HCT116 (cell line): ENCODE results near the gene ARHGEF3. TPM values are rescaled to one million over a fixed set of nuclear protein-coding genes. Genes with fewer than 3 reads are reported as not detected.

Experiments used
- ATAC-seq: fragments of 200-7000 bp; cut with Tn5 transposase; 2 replicates; pipeline ENCODE4 v1.9.1; 2020; ENCODE audit warnings: mild to moderate bottlenecking, moderate library complexity
- BruUV-seq: library from RNA; stranded (reverse); fragments of 400-500 nt; replicated peaks from 2 replicates; lab custom pipeline; 2021; lab: Mats Ljungman, UMichigan
- CTCF ChIA-PET: fragments of 300-600 bp; sonication (Branson Sonifier 250); formaldehyde crosslinking; loops from one replicate; lab custom pipeline; 2021; ENCODE audit warnings: antibody characterized with exemption; lab: Charles Lee
- POLR2A ChIA-PET: fragments of 300-600, 350-600 bp; sonication (Branson Sonifier 250); formaldehyde crosslinking; loops from one replicate; lab custom pipeline; 2021; ENCODE audit warnings: antibody characterized with exemption; lab: Charles Lee
- RAD21 ChIA-PET, 2 experiments: fragments of 300-600 bp; sonication (Branson Sonifier 250); formaldehyde crosslinking; loops; one replicate each; lab custom pipeline; 2023; ENCODE audit warnings: low total read pairs in 2 of 2; ENCODE audit not compliant: uncharacterized antibody in 2 of 2, unreplicated experiment in 2 of 2, low non-redundant PET in 1 of 2; lab: Charles Lee
- DNase-seq: peaks from one replicate; pipeline ENCODE4 v3.0.0-alpha.2; 2010; ENCODE audit warnings: low read depth, low spot score
- H2AFZ ChIP-seq: fragments of 200-600 bp; shearing (Covaris generic), sonication (generic); 2 replicates; pipeline ENCODE4 v1.6.1; 2017; ENCODE audit warnings: low read depth, mixed run types, mixed read lengths, antibody characterized with exemption, low read length; ENCODE audit not compliant: poor library complexity, severe bottlenecking
- H3K27ac ChIP-seq: 2 replicates; pipeline ENCODE4 v1.5.1; 2012; ENCODE audit warnings: low read depth, low read length
- H3K27me3 ChIP-seq: fragments of 200-600 bp; sonication (generic); 2 replicates; pipeline ENCODE4 v1.6.1; 2016; ENCODE audit warnings: mixed run types, low read length, mixed read lengths; ENCODE audit not compliant: insufficient read depth
- H3K36me3 ChIP-seq, 2 experiments: fragments of 200-500 bp in 1 of 2; fragments of 200-600 bp in 1 of 2; sonication (Bioruptor generic) in 1 of 2; sonication (generic) in 1 of 2; 2 replicates each; pipeline versions ENCODE4 v1.5.1 to v1.6.1; 2014 to 2016; ENCODE audit warnings: low read length in 2 of 2, inconsistent platforms in 1 of 2, mixed read lengths in 1 of 2, mixed run types in 1 of 2; ENCODE audit not compliant: insufficient read depth in 2 of 2, control insufficient read depth in 1 of 2
- H3K4me1 ChIP-seq, 2 experiments: fragments of 200-600 bp in 1 of 2; sonication (generic) in 1 of 2; 2 replicates each; pipeline versions ENCODE4 v1.5.1 to v1.6.1; 2012 to 2017; ENCODE audit warnings: low read length in 2 of 2, inconsistent platforms in 1 of 2, mild to moderate bottlenecking in 1 of 2, mixed read lengths in 1 of 2, mixed run types in 1 of 2, moderate library complexity in 1 of 2; ENCODE audit not compliant: insufficient read depth in 2 of 2, control insufficient read depth in 1 of 2
- H3K4me2 ChIP-seq: fragments of 200-600 bp; sonication (generic); 2 replicates; pipeline ENCODE4 v1.6.1; 2017; ENCODE audit warnings: mixed run types, low read length, mixed read lengths
- H3K4me3 ChIP-seq, 2 experiments: fragments of 200-600 bp in 1 of 2; sonication (generic) in 1 of 2; replicated peaks in 1 of 2; 2 replicates each; pipeline ENCODE4 v1.5.1; 2011 to 2016; ENCODE audit warnings: low read length in 2 of 2, control low read depth in 1 of 2, low read depth in 1 of 2, mild to moderate bottlenecking in 1 of 2, mixed read lengths in 1 of 2, mixed run types in 1 of 2
- H3K79me2 ChIP-seq: fragments of 200-600 bp; sonication (generic); 2 replicates; pipeline ENCODE4 v1.6.1; 2017; ENCODE audit warnings: mild to moderate bottlenecking, mixed run types, low read length, moderate library complexity, mixed read lengths; ENCODE audit not compliant: insufficient read depth
- H3K9ac ChIP-seq: fragments of 200-600 bp; sonication (generic); 2 replicates; pipeline ENCODE4 v1.6.1; 2016; ENCODE audit warnings: low read length, mixed read lengths
- H3K9me2 ChIP-seq: fragments of 200-600 bp; sonication (generic), shearing (Covaris generic); 2 replicates; pipeline ENCODE4 v1.6.1; 2017; ENCODE audit warnings: mixed run types, mild to moderate bottlenecking, moderate library complexity; ENCODE audit not compliant: insufficient read depth
- H3K9me3 ChIP-seq, 2 experiments: fragments of 200-500 bp in 1 of 2; fragments of 200-600 bp in 1 of 2; sonication (Bioruptor generic) in 1 of 2; sonication (generic) in 1 of 2; 2 replicates each; pipeline ENCODE4 v1.6.1; 2014 to 2017; ENCODE audit warnings: low read length in 2 of 2, mixed read lengths in 2 of 2, inconsistent platforms in 1 of 2, low read depth in 1 of 2, mild to moderate bottlenecking in 1 of 2, mixed run types in 1 of 2, moderate library complexity in 1 of 2; ENCODE audit not compliant: control insufficient read depth in 1 of 2, insufficient read depth in 1 of 2
- H4K20me1 ChIP-seq: fragments of 200-600 bp; sonication (generic), shearing (Covaris generic); 2 replicates; pipeline ENCODE4 v1.6.1; 2017; ENCODE audit warnings: mixed run types, mild to moderate bottlenecking, moderate library complexity; ENCODE audit not compliant: insufficient read depth
- CBX3 ChIP-seq: IDR thresholded peaks from 2 replicates; pipeline ENCODE4 v1.6.1; 2012; ENCODE audit warnings: low read depth
- CEBPB ChIP-seq: IDR thresholded peaks from 2 replicates; pipeline ENCODE4 v1.6.1; 2012; ENCODE audit warnings: low read depth
- EGR1 ChIP-seq: IDR thresholded peaks from 2 replicates; pipeline ENCODE4 v1.6.1; 2012; ENCODE audit warnings: low read depth
- ELF1 ChIP-seq: IDR thresholded peaks from 2 replicates; pipeline ENCODE4 v1.6.1; 2012; ENCODE audit warnings: low read depth, borderline replicate concordance
- EZH2 ChIP-seq: fragments of 200-600 bp; sonication (generic); IDR thresholded peaks from 2 replicates; pipeline ENCODE4 v1.6.1; 2017; ENCODE audit warnings: antibody characterized with exemption, mixed run types
- FOSL1 ChIP-seq: IDR thresholded peaks from 2 replicates; pipeline ENCODE4 v1.6.1; 2012; ENCODE audit warnings: low read depth
- JUND ChIP-seq: IDR thresholded peaks from 2 replicates; pipeline ENCODE4 v1.6.1; 2012
- POLR2AphosphoS5 ChIP-seq: IDR thresholded peaks from 2 replicates; pipeline ENCODE4 v1.6.1; 2011; ENCODE audit warnings: mild to moderate bottlenecking, low read depth, low read length, moderate library complexity
- RAD21 ChIP-seq: IDR thresholded peaks from 2 replicates; pipeline ENCODE4 v1.6.1; 2012; ENCODE audit warnings: low read depth, mild to moderate bottlenecking
- SIN3A ChIP-seq: IDR thresholded peaks from 2 replicates; pipeline ENCODE4 v1.6.1; 2012; ENCODE audit warnings: low read depth
- SRF ChIP-seq: IDR thresholded peaks from 2 replicates; pipeline ENCODE4 v1.6.1; 2012; ENCODE audit warnings: low read depth
- TCF7L2 ChIP-seq: IDR thresholded peaks from 2 replicates; pipeline ENCODE4 v1.7.0; 2011; ENCODE audit warnings: borderline replicate concordance, inconsistent platforms; ENCODE audit not compliant: insufficient read depth, insufficient read length; ENCODE audit errors: extremely low read depth
- YY1 ChIP-seq: IDR thresholded peaks from 2 replicates; pipeline ENCODE4 v1.6.1; 2011; ENCODE audit warnings: low read length, low read depth, moderate library complexity, mild to moderate bottlenecking; ENCODE audit not compliant: insufficient replicate concordance; ENCODE audit errors: extremely low read depth
- ZFX ChIP-seq: fragments of 450-650 bp; IDR thresholded peaks from 2 replicates; pipeline ENCODE4 v1.6.1; 2017
- ZNF274 ChIP-seq: fragments of 200-500 bp; sonication (Bioruptor generic); IDR thresholded peaks from 2 replicates; pipeline ENCODE4 v1.6.1; 2014; ENCODE audit warnings: mild to moderate bottlenecking, low read depth, low read length, inconsistent platforms
- intact Hi-C: fragments of 100-400 bp; cut with micrococcal nuclease; formaldehyde crosslinking; loops from 2 replicates; pipeline ENCODE4 v1.10.0; 2022
- total RNA-seq: library from RNA; stranded (reverse); gene quantifications from one replicate; pipeline ENCODE4 v1.2.1, GENCODE V29; 2021; ENCODE audit not compliant: unreplicated experiment
- TF ChIP-seq, protein P1 (sequence below): IDR thresholded peaks from 2 replicates; pipeline ENCODE4 v1.6.1; 2012; ENCODE audit warnings: low read depth
- TF ChIP-seq, protein P2 (sequence below): IDR thresholded peaks from 2 replicates; pipeline ENCODE4 v1.6.1; 2012
- TF ChIP-seq, protein P3 (sequence below): IDR thresholded peaks from 2 replicates; pipeline ENCODE4 v1.6.1; 2011; ENCODE audit warnings: mild to moderate bottlenecking, low read length, moderate library complexity; ENCODE audit not compliant: insufficient replicate concordance; ENCODE audit errors: extremely low read depth
- TF ChIP-seq, protein P4 (sequence below): IDR thresholded peaks from 2 replicates; pipeline ENCODE4 v1.6.1; 2012

The ARHGEF3 gene
- total RNA-seq, 1 experiment from 2014 or later = 18.1 TPM

DNA sequence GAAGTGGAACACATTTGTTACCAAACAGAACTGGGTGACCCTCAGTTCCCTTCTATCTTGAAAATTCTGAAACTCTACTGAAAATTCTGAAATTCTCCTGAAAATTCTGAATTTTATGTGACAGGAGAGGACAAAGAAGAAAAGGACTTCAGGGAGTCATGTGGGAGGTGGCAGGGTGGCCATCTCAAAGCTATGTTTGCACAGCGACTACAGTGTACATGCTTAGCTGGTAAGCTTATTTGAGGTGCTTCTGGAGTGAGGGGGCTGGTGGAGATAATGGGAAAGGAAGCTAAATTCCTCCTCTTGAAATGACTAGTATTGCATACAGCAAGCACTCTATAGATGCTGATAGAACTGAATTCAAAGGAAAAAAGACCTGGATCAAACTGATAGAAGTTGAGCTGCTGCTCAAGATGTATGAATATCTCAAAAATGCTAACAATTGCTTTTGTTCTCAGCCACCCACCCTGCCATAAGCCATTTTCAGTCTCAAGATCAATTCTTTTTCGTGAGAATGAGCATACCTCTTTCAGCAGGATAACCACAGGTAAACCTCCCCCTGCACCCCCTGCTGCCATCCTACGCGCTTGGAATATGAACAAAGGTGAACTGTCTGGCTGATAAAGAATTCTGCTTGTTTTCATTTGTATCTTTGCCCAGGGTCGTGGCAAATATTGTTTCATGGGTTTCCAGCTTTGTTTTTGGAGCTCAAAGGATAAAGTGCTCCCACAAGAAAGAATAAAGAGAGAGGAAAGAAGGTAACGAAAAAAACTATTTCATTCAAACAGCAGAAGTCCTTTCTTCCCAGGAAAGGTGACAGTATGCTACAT is 16.6 kb upstream of the ARHGEF3 start:
- peak; percentile 37 for DNase-seq
- H3K9me3 ChIP-seq = no peaks in the 10 kb centered on the region
- H3K36me3 ChIP-seq = no peaks in the 10 kb centered on the region
- no peak overlapping the region; the same call in 1 of the 2 replicates for H3K9ac ChIP-seq
- ChIA-PET RAD21 (interaction anchor here in 1 of 2 experiments (0.7 kb wide), 1 partner anchor 135 kb away, joined by 3 read pairs; the partner anchor contains the start of gene TASOR), CTCF (interaction anchor here (1.0 to 2.4 kb wide), 2 partner anchors 17 to 19 kb away, joined by 3 to 8 read pairs; partner anchors contain the start of gene ARHGEF3)
- no peaks in the 10 kb centered on the region for H3K9me2 ChIP-seq
- peak overlapping the region; percentile 42; the same call in 1 of the 2 replicates for H3K27ac ChIP-seq
- H3K4me1 ChIP-seq = peaks cover 36 to 45% of the 10 kb centered on the region in 2 experiments
- intact Hi-C loops = no loop called here
- ATAC-seq = peak; percentile 75
- H3K79me2 ChIP-seq = no peaks in the 10 kb centered on the region
- no peak overlapping the region for H2AFZ ChIP-seq
- TF ChIP-seq EGR1 = no peak
- TF ChIP-seq JUND = no peak
- TF ChIP-seq CBX3 = no peak
- TF ChIP-seq, protein P1, sequence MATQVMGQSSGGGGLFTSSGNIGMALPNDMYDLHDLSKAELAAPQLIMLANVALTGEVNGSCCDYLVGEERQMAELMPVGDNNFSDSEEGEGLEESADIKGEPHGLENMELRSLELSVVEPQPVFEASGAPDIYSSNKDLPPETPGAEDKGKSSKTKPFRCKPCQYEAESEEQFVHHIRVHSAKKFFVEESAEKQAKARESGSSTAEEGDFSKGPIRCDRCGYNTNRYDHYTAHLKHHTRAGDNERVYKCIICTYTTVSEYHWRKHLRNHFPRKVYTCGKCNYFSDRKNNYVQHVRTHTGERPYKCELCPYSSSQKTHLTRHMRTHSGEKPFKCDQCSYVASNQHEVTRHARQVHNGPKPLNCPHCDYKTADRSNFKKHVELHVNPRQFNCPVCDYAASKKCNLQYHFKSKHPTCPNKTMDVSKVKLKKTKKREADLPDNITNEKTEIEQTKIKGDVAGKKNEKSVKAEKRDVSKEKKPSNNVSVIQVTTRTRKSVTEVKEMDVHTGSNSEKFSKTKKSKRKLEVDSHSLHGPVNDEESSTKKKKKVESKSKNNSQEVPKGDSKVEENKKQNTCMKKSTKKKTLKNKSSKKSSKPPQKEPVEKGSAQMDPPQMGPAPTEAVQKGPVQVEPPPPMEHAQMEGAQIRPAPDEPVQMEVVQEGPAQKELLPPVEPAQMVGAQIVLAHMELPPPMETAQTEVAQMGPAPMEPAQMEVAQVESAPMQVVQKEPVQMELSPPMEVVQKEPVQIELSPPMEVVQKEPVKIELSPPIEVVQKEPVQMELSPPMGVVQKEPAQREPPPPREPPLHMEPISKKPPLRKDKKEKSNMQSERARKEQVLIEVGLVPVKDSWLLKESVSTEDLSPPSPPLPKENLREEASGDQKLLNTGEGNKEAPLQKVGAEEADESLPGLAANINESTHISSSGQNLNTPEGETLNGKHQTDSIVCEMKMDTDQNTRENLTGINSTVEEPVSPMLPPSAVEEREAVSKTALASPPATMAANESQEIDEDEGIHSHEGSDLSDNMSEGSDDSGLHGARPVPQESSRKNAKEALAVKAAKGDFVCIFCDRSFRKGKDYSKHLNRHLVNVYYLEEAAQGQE = no peak
- TF ChIP-seq ZNF274 = no peak
- TF ChIP-seq CEBPB = no peak
- no peak for TF ChIP-seq POLR2AphosphoS5
- no peak for TF ChIP-seq FOSL1
- TF ChIP-seq ELF1 = no peak
- TF ChIP-seq, protein P2, sequence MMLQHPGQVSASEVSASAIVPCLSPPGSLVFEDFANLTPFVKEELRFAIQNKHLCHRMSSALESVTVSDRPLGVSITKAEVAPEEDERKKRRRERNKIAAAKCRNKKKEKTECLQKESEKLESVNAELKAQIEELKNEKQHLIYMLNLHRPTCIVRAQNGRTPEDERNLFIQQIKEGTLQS = no peak
- no peak for TF ChIP-seq SRF
- no peak for TF ChIP-seq YY1
- no peak for TF ChIP-seq SIN3A
- TF ChIP-seq, protein P3, sequence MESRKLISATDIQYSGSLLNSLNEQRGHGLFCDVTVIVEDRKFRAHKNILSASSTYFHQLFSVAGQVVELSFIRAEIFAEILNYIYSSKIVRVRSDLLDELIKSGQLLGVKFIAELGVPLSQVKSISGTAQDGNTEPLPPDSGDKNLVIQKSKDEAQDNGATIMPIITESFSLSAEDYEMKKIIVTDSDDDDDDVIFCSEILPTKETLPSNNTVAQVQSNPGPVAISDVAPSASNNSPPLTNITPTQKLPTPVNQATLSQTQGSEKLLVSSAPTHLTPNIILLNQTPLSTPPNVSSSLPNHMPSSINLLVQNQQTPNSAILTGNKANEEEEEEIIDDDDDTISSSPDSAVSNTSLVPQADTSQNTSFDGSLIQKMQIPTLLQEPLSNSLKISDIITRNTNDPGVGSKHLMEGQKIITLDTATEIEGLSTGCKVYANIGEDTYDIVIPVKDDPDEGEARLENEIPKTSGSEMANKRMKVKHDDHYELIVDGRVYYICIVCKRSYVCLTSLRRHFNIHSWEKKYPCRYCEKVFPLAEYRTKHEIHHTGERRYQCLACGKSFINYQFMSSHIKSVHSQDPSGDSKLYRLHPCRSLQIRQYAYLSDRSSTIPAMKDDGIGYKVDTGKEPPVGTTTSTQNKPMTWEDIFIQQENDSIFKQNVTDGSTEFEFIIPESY = no peak
- no peak for TF ChIP-seq RAD21
- TF ChIP-seq, protein P4, sequence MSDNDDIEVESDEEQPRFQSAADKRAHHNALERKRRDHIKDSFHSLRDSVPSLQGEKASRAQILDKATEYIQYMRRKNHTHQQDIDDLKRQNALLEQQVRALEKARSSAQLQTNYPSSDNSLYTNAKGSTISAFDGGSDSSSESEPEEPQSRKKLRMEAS = no peak
- no peak for TF ChIP-seq TCF7L2
- no peak for TF ChIP-seq EZH2
- TF ChIP-seq ZFX = no peak
- TF ChIP-seq, all 23 proteins: peak for 0
- no TSS peak for BruUV-seq
- Histone ChIP-seq H3K27me3 (no peaks in the 10 kb centered on the region), H4K20me1 (no peaks in the 10 kb centered on the region), H3K4me2 (peak overlapping the region; percentile 53), H3K4me3 (no peak overlapping the region; a peak in 1 of 4 replicates)
- POLR2A ChIA-PET = no interaction called here
